Endothelial cell (in vitro differentiated cells): ENCODE data around the gene ELF5. TPM values are rescaled to one million over a fixed set of nuclear protein-coding genes. Genes with fewer than 3 reads are reported as not detected.
A peak's percentile ranks its signal among the peaks of the same experiment; 100 is the strongest.

Experiments used
- DNase-seq: peaks from one replicate; pipeline ENCODE4 v3.0.0; 2021; ENCODE audit warnings: low spot score
- H3K27ac Mint-ChIP-seq: one replicate; pipeline ENCODE4 v1.8.0; 2021; ENCODE audit warnings: mixed read lengths, inconsistent platforms; ENCODE audit not compliant: unreplicated experiment
- H3K27me3 Mint-ChIP-seq: one replicate; pipeline ENCODE4 v1.8.0; 2021; ENCODE audit warnings: mild to moderate bottlenecking, moderate library complexity, mixed read lengths, inconsistent platforms; ENCODE audit not compliant: unreplicated experiment
- H3K36me3 Mint-ChIP-seq: one replicate; pipeline ENCODE4 v1.8.0; 2021; ENCODE audit warnings: mild to moderate bottlenecking, low read depth, mixed read lengths, inconsistent platforms; ENCODE audit not compliant: unreplicated experiment
- H3K4me1 Mint-ChIP-seq: one replicate; pipeline ENCODE4 v1.8.0; 2021; ENCODE audit warnings: mild to moderate bottlenecking, mixed read lengths, inconsistent platforms; ENCODE audit not compliant: unreplicated experiment
- H3K4me3 Mint-ChIP-seq: one replicate; pipeline ENCODE4 v1.8.0; 2021; ENCODE audit warnings: mild to moderate bottlenecking, mixed read lengths, inconsistent platforms; ENCODE audit not compliant: unreplicated experiment
- H3K9me3 Mint-ChIP-seq: one replicate; pipeline ENCODE4 v1.8.0; 2021; ENCODE audit warnings: mixed read lengths, inconsistent platforms; ENCODE audit not compliant: unreplicated experiment
- total RNA-seq: library from RNA; stranded (reverse); fragmentation: NEBNext Ultra II Directional; extraction: Animal tissue kit (Norgen Biotek cat#: 25700); gene quantifications from one replicate; pipeline ENCODE4 v1.2.1, GENCODE V29; 2021; ENCODE audit not compliant: unreplicated experiment
- TF ChIP-seq, protein P1 (sequence below): fragments of 200-600 bp; sonication (generic); IDR thresholded peaks from one replicate; pipeline ENCODE4 v1.5.0; 2021; ENCODE audit warnings: antibody characterized with exemption; ENCODE audit not compliant: unreplicated experiment

ELF5 gene
- total RNA-seq, 1 donor from 2014 or later = not detected

DNA sequence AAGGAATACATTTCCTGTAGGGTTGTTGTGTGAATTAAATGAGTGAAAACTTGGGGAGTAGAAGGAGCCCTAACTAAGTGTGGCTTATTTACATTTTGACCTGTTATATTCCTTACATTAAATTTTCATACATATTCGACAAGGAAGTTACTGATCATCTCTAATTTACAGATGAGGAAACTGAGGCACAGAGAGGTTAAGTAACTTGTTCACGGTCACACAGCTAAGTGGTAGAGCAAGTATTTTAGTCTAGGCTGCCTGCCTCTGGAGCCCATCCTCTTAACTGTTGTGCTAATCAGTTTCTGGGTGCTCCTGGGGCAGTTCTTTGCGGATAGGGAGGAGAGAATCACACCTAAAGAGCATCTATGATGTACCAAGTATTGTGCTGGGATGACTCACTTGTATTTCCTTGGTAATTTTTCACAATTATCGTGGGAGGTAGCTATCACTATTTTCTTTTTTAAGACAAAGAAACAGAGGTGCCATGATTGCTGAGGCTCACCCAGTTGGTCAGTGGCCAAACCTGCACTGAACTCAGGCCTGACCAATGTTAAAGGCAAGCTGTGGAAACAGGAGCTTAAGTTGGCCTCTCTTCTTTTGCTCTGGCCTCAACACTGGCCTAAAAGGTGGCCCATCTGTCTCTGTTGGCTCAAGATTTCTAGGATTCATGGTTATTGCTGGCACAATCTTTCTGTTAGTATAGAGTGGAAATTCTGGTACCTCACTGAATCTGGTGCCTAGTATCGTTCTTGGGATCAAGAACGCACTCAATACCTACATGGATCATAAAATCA lies 2.9 kb upstream of the ELF5 start:
- Mint-ChIP-seq H3K36me3 (no peaks in the 10 kb centered on the region), H3K27me3 (no peaks in the 10 kb centered on the region), H3K9me3 (no peaks in the 10 kb centered on the region), H3K27ac (no peak overlapping the region), H3K4me3 (no peak overlapping the region), H3K4me1 (no peaks in the 10 kb centered on the region)
- TF ChIP-seq, protein P1, sequence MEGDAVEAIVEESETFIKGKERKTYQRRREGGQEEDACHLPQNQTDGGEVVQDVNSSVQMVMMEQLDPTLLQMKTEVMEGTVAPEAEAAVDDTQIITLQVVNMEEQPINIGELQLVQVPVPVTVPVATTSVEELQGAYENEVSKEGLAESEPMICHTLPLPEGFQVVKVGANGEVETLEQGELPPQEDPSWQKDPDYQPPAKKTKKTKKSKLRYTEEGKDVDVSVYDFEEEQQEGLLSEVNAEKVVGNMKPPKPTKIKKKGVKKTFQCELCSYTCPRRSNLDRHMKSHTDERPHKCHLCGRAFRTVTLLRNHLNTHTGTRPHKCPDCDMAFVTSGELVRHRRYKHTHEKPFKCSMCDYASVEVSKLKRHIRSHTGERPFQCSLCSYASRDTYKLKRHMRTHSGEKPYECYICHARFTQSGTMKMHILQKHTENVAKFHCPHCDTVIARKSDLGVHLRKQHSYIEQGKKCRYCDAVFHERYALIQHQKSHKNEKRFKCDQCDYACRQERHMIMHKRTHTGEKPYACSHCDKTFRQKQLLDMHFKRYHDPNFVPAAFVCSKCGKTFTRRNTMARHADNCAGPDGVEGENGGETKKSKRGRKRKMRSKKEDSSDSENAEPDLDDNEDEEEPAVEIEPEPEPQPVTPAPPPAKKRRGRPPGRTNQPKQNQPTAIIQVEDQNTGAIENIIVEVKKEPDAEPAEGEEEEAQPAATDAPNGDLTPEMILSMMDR = no peak
- no peak for DNase-seq

DNA sequence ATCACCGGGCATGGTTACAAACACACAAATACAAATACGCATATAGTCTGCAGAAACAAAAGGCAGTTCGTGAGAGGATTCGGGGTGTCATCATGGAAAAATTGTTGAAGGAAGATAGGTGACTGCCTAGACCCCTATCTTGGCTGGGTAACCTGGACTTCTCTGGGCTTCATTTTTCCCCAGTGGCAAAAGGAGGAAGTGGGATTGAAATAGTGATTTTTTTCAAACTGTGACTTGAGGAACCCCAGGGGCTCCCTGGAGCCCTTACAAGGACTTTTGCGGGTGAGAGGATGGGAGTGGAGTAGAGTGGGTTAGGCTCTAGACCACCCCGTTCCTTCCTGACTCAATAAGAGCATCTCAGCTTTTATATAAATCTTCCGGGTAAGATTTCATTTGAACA lies 1.0 kb upstream of the ELF5 start:
- H3K27ac Mint-ChIP-seq = no peak overlapping the region
- no peak overlapping the region for H3K4me3 Mint-ChIP-seq
- H3K9me3 Mint-ChIP-seq = no peaks in the 10 kb centered on the region
- DNase-seq = no peak
- TF ChIP-seq, protein P1 = no peak
- no peaks in the 10 kb centered on the region for H3K36me3 Mint-ChIP-seq
- H3K27me3 Mint-ChIP-seq = no peaks in the 10 kb centered on the region
- no peaks in the 10 kb centered on the region for H3K4me1 Mint-ChIP-seq

DNA sequence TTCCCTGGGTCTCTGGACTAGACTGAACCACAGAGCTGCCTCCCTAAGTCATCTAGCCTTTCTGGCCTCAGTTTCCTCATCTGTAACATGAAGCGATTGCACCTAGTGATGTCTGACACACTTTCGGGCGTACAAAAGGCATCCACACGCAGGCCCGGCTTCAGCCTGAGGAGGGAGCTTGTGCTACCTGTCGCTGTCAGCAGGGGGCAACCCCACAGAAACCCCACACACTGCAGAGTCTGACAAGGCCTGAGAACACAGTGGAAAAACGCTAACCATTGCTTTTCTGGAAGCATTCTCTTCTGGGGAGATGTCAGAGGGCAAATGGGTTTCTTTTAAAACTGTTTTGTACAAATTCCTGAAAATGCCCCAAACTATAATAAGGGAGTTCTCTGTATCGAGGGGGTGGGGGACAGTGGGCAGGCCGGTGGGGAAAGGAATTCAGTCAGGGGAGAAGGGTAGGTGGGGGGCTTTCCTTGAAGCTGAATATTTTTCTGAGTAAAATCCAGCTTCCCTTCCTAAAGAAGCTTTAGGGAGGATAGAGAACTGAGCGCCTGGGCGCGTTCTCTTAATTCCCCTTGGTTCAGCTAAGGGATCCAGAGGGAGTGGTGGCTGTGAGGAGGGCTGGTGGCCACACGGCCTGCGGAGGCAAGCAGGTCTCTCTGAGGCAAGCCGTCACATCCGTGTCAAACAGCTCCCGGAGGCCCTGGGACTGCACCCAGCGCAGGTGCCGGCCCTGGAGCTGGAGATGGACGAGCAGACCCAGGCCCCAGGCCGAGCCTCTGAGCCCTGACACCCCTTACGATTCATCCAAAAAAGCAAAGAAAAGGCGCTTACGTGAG lies 533 bp downstream of the ELF5 start:
- TF ChIP-seq, protein P1 = peak; percentile 74
- Mint-ChIP-seq H3K4me1 (no peaks in the 10 kb centered on the region), H3K27me3 (no peaks in the 10 kb centered on the region), H3K4me3 (no peak overlapping the region), H3K27ac (no peak overlapping the region), H3K9me3 (no peaks in the 10 kb centered on the region), H3K36me3 (no peaks in the 10 kb centered on the region)
- peak; percentile 79 for DNase-seq

DNA sequence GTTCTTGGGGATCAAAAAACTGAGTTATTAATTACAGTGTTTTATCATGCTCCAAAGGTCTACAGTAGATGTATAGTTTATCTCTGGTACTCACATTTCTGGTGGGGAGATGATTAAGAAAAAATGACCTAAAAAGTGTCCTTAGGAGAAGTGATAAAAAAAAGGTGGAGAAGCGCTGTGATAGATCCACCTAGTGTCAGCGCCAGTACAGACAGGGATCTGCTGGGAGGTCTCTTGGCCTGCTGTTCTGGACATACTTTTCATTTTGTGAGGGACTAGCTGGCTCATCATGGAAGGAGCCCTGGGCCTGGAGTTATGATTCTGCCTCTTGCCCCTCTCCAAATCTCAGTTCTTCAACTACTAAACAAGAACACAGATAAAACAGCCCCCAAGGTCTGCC lies 2.9 kb downstream of the ELF5 start:
- TF ChIP-seq, protein P1 = no peak
- peak overlapping the region; percentile 26 for H3K27ac Mint-ChIP-seq
- H3K4me1 Mint-ChIP-seq = no peaks in the 10 kb centered on the region
- H3K4me3 Mint-ChIP-seq = no peak overlapping the region
- no peaks in the 10 kb centered on the region for H3K27me3 Mint-ChIP-seq
- H3K9me3 Mint-ChIP-seq = no peaks in the 10 kb centered on the region
- no peak for DNase-seq
- no peaks in the 10 kb centered on the region for H3K36me3 Mint-ChIP-seq

DNA sequence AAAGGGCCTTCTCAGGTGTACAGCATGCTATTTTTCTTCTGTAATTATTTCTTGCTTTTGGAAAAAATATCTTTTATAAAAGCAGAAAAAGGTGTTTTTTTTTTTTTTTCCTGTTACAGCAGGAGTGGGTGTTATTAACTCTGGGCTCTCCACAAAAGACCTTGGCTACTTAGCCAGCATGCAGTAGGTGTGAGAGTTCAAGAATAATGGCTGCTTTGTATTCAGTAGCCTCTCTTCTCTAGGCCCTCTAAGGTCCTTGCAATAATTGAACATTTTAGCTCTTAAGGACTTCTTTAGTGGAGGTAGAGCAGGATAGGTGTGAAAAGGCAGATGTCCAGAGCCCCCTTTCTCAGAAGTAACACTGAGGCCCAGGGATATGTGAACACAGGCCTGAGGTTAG lies 3.4 kb downstream of the ELF5 start:
- no peak overlapping the region for H3K4me3 Mint-ChIP-seq
- DNase-seq = no peak

More for the DNA sequence above, 3.4 kb downstream of the ELF5 start:
- H3K27me3 Mint-ChIP-seq = no peaks in the 10 kb centered on the region
- H3K36me3 Mint-ChIP-seq = no peaks in the 10 kb centered on the region
- H3K4me1 Mint-ChIP-seq = no peaks in the 10 kb centered on the region
- no peaks in the 10 kb centered on the region for H3K9me3 Mint-ChIP-seq
- H3K27ac Mint-ChIP-seq = no peak overlapping the region
- TF ChIP-seq, protein P1 = no peak
